HG02884 (cell line): ENCODE results near the gene CD84.
"Not testable (repeated sequence)": the region's sequence is repeated elsewhere in the genome, so short reads cannot be mapped to it uniquely, and the experiment has no call there.

Source experiments
- ATAC-seq: cut with Tn5 transposase; IDR thresholded peaks from one replicate; pipeline ENCODE4 v1.9.1; 2021; ENCODE audit warnings: mild to moderate bottlenecking, moderate library complexity; ENCODE audit not compliant: unreplicated experiment

The CD84 gene

GRCh38 chr1:160610569-160611242, 31.4 kb upstream of the CD84 start:
- no peak for ATAC-seq

- ATAC-seq, result no peak
These were observed 29.6 kb upstream of the CD84 start for GRCh38 chr1:160608941-160609340.

GRCh38 chr1:160608514-160608913, 29.2 kb upstream of the CD84 start:
- no peak for ATAC-seq

GRCh38 chr1:160608057-160608456, 28.8 kb upstream of the CD84 start:
- no peak for ATAC-seq

GRCh38 chr1:160607672-160608032, 28.4 kb upstream of the CD84 start:
- ATAC-seq, result peak; percentile 2

- ATAC-seq, result peak; percentile 65
These were observed 27.8 kb upstream of the CD84 start for GRCh38 chr1:160607011-160607671.

GRCh38 chr1:160606611-160607010, 27.3 kb upstream of the CD84 start:
- no peak for ATAC-seq

- no peak for ATAC-seq
These were observed 26.6 kb upstream of the CD84 start for GRCh38 chr1:160605792-160606479.

GRCh38 chr1:160605205-160605604, 25.9 kb upstream of the CD84 start:
- no peak for ATAC-seq

GRCh38 chr1:160597705-160598104, 18.4 kb upstream of the CD84 start:
- no peak for ATAC-seq

GRCh38 chr1:160597051-160597450, 17.8 kb upstream of the CD84 start:
- ATAC-seq, result no peak

GRCh38 chr1:160590488-160590887, 11.2 kb upstream of the CD84 start:
- no peak for ATAC-seq

- no peak for ATAC-seq
These were observed 9.2 kb upstream of the CD84 start for GRCh38 chr1:160588468-160588867.

- ATAC-seq, result no peak
These were observed 5.5 kb upstream of the CD84 start for GRCh38 chr1:160584784-160585183.

GRCh38 chr1:160582976-160583375, 3.7 kb upstream of the CD84 start:
- not testable (repeated sequence) for ATAC-seq

GRCh38 chr1:160581961-160582360, 2.7 kb upstream of the CD84 start:
- ATAC-seq, result no peak

- ATAC-seq, result no peak
These were observed 1.0 kb upstream of the CD84 start for GRCh38 chr1:160580221-160580812.

GRCh38 chr1:160578525-160579191, 638 bp downstream of the CD84 start:
- ATAC-seq, result no peak

GRCh38 chr1:160578175-160578524, 1.1 kb downstream of the CD84 start:
- ATAC-seq, result no peak

- no peak for ATAC-seq
These were observed 1.6 kb downstream of the CD84 start for GRCh38 chr1:160577671-160578070.

- ATAC-seq, result no peak
These were observed 2.4 kb downstream of the CD84 start for GRCh38 chr1:160576884-160577283.
